Brain microvascular endothelial cell (primary cell): Measurements from ENCODE around the gene DHRS3.
A peak's percentile ranks its signal among the peaks of the same experiment; 100 is the strongest.

Experiments used
- DNase-seq: peaks from one replicate; pipeline ENCODE4 v3.0.0-alpha.2; 2020
- H3K27ac ChIP-seq: fragments of 250-450 bp; sonication (Bioruptor Pico); 2 replicates; pipeline ENCODE4 v1.5.1; 2020; ENCODE audit warnings: mild to moderate bottlenecking, moderate library complexity
- H3K27me3 ChIP-seq: fragments of 250-450 bp; sonication (Bioruptor Pico); replicated peaks from 2 replicates; pipeline ENCODE4 v1.5.1; 2020; ENCODE audit warnings: mild to moderate bottlenecking
- H3K36me3 ChIP-seq: fragments of 250-450 bp; sonication (Bioruptor Pico); replicated peaks from 2 replicates; pipeline ENCODE4 v1.5.1; 2020; ENCODE audit warnings: mild to moderate bottlenecking
- H3K4me3 ChIP-seq: 2 replicates; pipeline ENCODE4 v1.5.1; 2011; ENCODE audit warnings: low read depth, mild to moderate bottlenecking, control low read depth, low read length, moderate library complexity
- in situ Hi-C: cut with HindIII; loops from 2 replicates; pipeline ENCODE4 v1.10.0; 2017; ENCODE audit warnings: low sequenced_read_pairs, low pct_ligation_motif_present
- TF ChIP-seq, protein P1 (sequence below): IDR thresholded peaks from 2 replicates; pipeline ENCODE4 v1.5.1; 2011; ENCODE audit warnings: low read depth, mild to moderate bottlenecking, moderate library complexity, low read length, control low read depth, inconsistent platforms; ENCODE audit errors: missing control alignments

The DHRS3 gene

DNA sequence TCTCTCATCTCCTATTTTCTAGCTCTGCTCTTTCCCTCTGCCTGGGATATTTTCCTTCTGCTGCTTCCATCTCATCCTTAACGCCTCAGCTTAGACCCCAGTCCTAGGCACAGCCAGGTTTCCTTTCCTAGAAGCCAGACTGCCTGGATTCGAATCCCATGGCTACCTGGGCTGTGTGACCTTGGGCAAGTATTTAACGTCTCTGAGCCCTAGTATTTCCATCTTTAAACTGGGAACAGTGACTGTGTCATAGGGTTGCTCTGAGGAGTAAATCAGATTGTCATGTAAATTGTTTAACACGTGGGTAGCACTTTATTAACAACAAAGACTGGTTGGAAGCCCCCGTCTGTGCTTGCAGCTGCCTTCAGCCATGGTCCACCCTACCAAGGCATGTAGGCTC lies 18.4 kb downstream of the DHRS3 start:
- Histone ChIP-seq H3K4me3 (no peak overlapping the region), H3K27ac (peak overlapping the region; percentile 99), H3K27me3 (no peaks in the 10 kb centered on the region), H3K36me3 (peaks cover 64% of the 10 kb centered on the region)
- TF ChIP-seq, protein P1, sequence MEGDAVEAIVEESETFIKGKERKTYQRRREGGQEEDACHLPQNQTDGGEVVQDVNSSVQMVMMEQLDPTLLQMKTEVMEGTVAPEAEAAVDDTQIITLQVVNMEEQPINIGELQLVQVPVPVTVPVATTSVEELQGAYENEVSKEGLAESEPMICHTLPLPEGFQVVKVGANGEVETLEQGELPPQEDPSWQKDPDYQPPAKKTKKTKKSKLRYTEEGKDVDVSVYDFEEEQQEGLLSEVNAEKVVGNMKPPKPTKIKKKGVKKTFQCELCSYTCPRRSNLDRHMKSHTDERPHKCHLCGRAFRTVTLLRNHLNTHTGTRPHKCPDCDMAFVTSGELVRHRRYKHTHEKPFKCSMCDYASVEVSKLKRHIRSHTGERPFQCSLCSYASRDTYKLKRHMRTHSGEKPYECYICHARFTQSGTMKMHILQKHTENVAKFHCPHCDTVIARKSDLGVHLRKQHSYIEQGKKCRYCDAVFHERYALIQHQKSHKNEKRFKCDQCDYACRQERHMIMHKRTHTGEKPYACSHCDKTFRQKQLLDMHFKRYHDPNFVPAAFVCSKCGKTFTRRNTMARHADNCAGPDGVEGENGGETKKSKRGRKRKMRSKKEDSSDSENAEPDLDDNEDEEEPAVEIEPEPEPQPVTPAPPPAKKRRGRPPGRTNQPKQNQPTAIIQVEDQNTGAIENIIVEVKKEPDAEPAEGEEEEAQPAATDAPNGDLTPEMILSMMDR, result no peak
- in situ Hi-C loops, result no loop called here
- DNase-seq, result no peak

- in situ Hi-C loops, result no loop called here
- Histone ChIP-seq H3K27ac (peak overlapping the region; percentile 99), H3K27me3 (no peaks in the 10 kb centered on the region), H3K36me3 (peaks cover 66% of the 10 kb centered on the region), H3K4me3 (no peak overlapping the region)
- TF ChIP-seq, protein P1, result no peak
- no peak for DNase-seq
Observed at GRCh38 chr1:12598974-12599373, 19.0 kb downstream of the DHRS3 start.

DNA sequence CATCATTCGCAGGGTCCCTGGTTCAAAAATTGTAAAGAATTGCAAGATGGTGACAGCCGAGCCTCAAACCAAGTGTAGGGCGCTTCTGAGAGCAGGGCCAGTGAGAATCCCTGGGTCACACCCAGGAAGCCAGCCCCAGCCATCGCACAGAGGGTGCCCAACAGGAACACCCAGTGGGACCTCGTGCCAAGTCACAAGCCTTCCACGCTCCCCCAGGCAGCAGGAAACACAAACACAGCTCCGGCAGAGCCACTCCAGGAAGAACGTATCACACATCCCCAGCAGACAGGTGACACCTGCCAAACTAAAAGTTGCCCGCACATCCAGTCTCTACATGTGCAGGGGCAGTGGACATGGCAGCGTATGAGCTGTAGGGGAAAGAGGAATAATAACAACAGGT lies 20.2 kb downstream of the DHRS3 start:
- Histone ChIP-seq H3K27ac (peak overlapping the region; percentile 99), H3K27me3 (no peaks in the 10 kb centered on the region), H3K4me3 (no peak overlapping the region), H3K36me3 (peaks cover 57% of the 10 kb centered on the region)
- in situ Hi-C loops, result no loop called here
- DNase-seq, result no peak
- TF ChIP-seq, protein P1, result no peak

DNA sequence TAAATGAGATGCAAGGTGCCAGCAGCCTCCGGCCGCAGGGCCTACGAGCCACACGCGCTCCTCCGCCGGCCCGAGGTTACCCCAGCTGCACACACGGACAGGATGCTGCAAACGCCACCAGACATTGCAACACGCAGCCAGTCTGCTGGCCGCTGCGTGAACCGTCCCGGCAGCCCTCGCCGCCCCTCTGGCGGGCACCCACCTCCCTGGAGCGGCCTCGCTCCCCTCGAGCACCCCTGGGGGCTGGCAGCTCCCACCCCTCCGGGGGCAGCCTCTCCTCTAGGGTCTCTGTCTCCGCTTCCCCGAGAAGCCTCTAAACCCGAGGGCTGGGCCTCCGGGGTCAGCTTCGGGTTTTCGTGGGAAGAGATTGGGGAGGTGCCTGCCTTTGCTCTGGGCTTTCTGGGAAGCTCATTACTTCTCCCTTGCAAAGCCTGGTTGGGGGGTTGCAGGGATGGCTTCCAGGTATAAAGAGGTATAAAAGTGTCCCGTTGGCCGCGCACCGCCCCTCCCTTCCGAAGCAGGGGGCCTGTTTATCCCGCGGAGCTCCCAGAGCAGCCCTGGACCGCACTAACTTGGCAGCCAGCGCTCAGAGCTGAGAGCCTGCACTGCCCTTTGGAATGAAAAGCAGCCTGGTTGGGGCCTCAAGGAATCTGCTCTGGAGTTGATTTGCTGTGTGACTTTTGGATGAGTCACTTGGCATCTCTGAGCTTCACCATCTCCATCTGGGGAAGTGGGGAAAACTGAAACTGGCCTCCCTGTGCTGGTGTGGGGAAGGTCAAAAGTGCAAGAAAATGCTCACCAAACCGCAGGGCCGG lies 21.8 kb downstream of the DHRS3 start:
- Histone ChIP-seq H3K27me3 (no peaks in the 10 kb centered on the region), H3K27ac (peak overlapping the region; percentile 99), H3K4me3 (peak overlapping the region; percentile 22), H3K36me3 (peaks cover 57% of the 10 kb centered on the region)
- TF ChIP-seq, protein P1, result no peak
- in situ Hi-C loops, result no loop called here
- DNase-seq, result peak; percentile 99

GRCh38 chr1:12595757-12596006 lies 22.3 kb downstream of the DHRS3 start:
- TF ChIP-seq, protein P1, result no peak
- Histone ChIP-seq H3K27ac (peak overlapping the region; percentile 99), H3K4me3 (peak overlapping the region; percentile 43), H3K36me3 (peaks cover 57% of the 10 kb centered on the region), H3K27me3 (no peaks in the 10 kb centered on the region)
- in situ Hi-C loops, result no loop called here
- DNase-seq, result no peak
